HG03139 (cell line): ENCODE results near the gene AFG1L.
"Not testable (repeated sequence)": the region's sequence is repeated elsewhere in the genome, so short reads cannot be mapped to it uniquely, and the experiment has no call there.

Source experiments
- ATAC-seq: cut with Tn5 transposase; IDR thresholded peaks from one replicate; pipeline ENCODE4 v1.9.1; 2021; ENCODE audit not compliant: unreplicated experiment

Gene AFG1L

GRCh38 chr6:108294727-108295625, at the start of gene AFG1L:
TSS of gene AFG1L (plus strand) at chr6:108295054. CDS start at chr6:108295080, 26 bp downstream.
- ATAC-seq: peak; percentile 81

GRCh38 chr6:108245095-108245494, 49.8 kb upstream of the AFG1L start:
- not testable (repeated sequence) for ATAC-seq

GRCh38 chr6:108247965-108248536, 46.8 kb upstream of the AFG1L start:
- ATAC-seq: no peak

GRCh38 chr6:108250240-108250866, 44.5 kb upstream of the AFG1L start:
- ATAC-seq: no peak

- ATAC-seq: no peak
Observed at GRCh38 chr6:108251252-108251651, 43.6 kb upstream of the AFG1L start.

- ATAC-seq: no peak
Observed at GRCh38 chr6:108252055-108252454, 42.8 kb upstream of the AFG1L start.

GRCh38 chr6:108253241-108253640, 41.6 kb upstream of the AFG1L start:
- no peak for ATAC-seq

- ATAC-seq: no peak
Observed at GRCh38 chr6:108254433-108255410, 40.1 kb upstream of the AFG1L start.

GRCh38 chr6:108260126-108260808, 34.6 kb upstream of the AFG1L start:
- ATAC-seq: no peak

GRCh38 chr6:108260809-108261569, 33.9 kb upstream of the AFG1L start, which contains the start of gene SNX3:
TSS of gene SNX3 (minus strand) at chr6:108261040. CDS start at chr6:108260921, 119 bp downstream.
- peak; percentile 89 for ATAC-seq

GRCh38 chr6:108263371-108263770, 31.5 kb upstream of the AFG1L start:
- ATAC-seq: no peak

GRCh38 chr6:108268845-108269244, 26.0 kb upstream of the AFG1L start:
- no peak for ATAC-seq

GRCh38 chr6:108269955-108270354, 24.9 kb upstream of the AFG1L start:
- ATAC-seq: not testable (repeated sequence)

- ATAC-seq: no peak
Observed at GRCh38 chr6:108274546-108274945, 20.3 kb upstream of the AFG1L start.

GRCh38 chr6:108275976-108276375, 18.9 kb upstream of the AFG1L start:
- no peak for ATAC-seq

GRCh38 chr6:108277295-108277694, 17.6 kb upstream of the AFG1L start:
- ATAC-seq: no peak

- ATAC-seq: no peak
Observed at GRCh38 chr6:108277831-108278230, 17.0 kb upstream of the AFG1L start.

- no peak for ATAC-seq
Observed at GRCh38 chr6:108285381-108285780, 9.5 kb upstream of the AFG1L start.

- ATAC-seq: no peak
Observed at GRCh38 chr6:108286366-108286765, 8.5 kb upstream of the AFG1L start.
